K562 (cell line): Measurements from ENCODE around the gene BORCS5. TPM values are rescaled to one million over a fixed set of nuclear protein-coding genes. Genes with fewer than 3 reads are reported as not detected.

Source experiments
- KDM1A ChIP-seq, 2 experiments: fragments of 450-650 bp; IDR thresholded peaks; 2 replicates each; pipeline ENCODE4 v1.6.1; 2016; ENCODE audit warnings: mild to moderate bottlenecking in 2 of 2
- PHF20 ChIP-seq: fragments of 450-650 bp; IDR thresholded peaks from 2 replicates; pipeline ENCODE4 v1.6.1; 2018; ENCODE audit not compliant: partially characterized antibody
- RFX1 ChIP-seq: fragments of 450-650 bp; IDR thresholded peaks from 2 replicates; pipeline ENCODE4 v1.6.1; 2016; ENCODE audit warnings: mild to moderate bottlenecking, moderate library complexity
- SAP30 ChIP-seq: fragments of 200-600 bp; sonication (generic); IDR thresholded peaks from 2 replicates; pipeline ENCODE4 v1.6.1; 2012; ENCODE audit warnings: borderline replicate concordance, low read depth, mild to moderate bottlenecking, moderate library complexity, low read length, control low read depth, inconsistent platforms; ENCODE audit not compliant: insufficient read depth, poor library complexity, severe bottlenecking
- TCF7L2 ChIP-seq: fragments of 150-350 bp; IDR thresholded peaks from 2 replicates; pipeline ENCODE4 v1.6.1; 2016; ENCODE audit warnings: low read depth, mild to moderate bottlenecking, low read length, moderate library complexity
- TFAM ChIP-seq: fragments of 250-450 bp; sonication (Bioruptor Pico); conservative IDR thresholded peaks from 2 replicates; pipeline ENCODE4 v1.5.0; 2021; ENCODE audit warnings: mild to moderate bottlenecking, moderate library complexity
- ZNF274 ChIP-seq: IDR thresholded peaks from 2 replicates; pipeline ENCODE4 v1.6.1; 2011; ENCODE audit warnings: low read depth, mild to moderate bottlenecking, low read length, moderate library complexity, borderline replicate concordance
- polyA plus RNA-seq, 8 experiments: library from polyadenylated mRNA; depleted of rRNA in 4 of 8; stranded (reverse) in 5 of 8; unstranded in 3 of 8; fragments of >200 nt; fragmentation: Nextera tagmentation in 2 of 8; fragmentation: Illumina TruSeq in 1 of 8; extraction: Ambion mirVana in 2 of 8; extraction: Trizol in 1 of 8; gene quantifications; 2 replicates each; pipeline versions ENCODE4 v1.2.1 to v1.2.3, GENCODE V29; 2011 to 2014; ENCODE audit warnings: inconsistent platforms in 1 of 8, missing spikeins in 1 of 8
- total RNA-seq, 7 experiments: library from RNA; depleted of rRNA in 6 of 7; stranded (reverse); fragments of >200 nt in 6 of 7; fragmentation: Illumina TruSeq in 2 of 7; extraction: Trizol in 2 of 7; gene quantifications; 2 replicates each; pipeline versions ENCODE4 v1.2.1 to v1.2.3, GENCODE V29; 2011 to 2021; ENCODE audit warnings: low replicate concordance in 1 of 7
- TF ChIP-seq, protein P1 (sequence below): fragments of 250-450 bp; sonication (Bioruptor Pico); IDR thresholded peaks from 2 replicates; pipeline ENCODE4 v1.5.0; 2021; ENCODE audit warnings: mild to moderate bottlenecking, borderline replicate concordance
- TF ChIP-seq, protein P2 (sequence below): IDR thresholded peaks from 2 replicates; pipeline ENCODE4 v1.6.1; 2016; ENCODE audit warnings: missing genetic modification characterization, missing compliant biosample characterization
- TF ChIP-seq, protein P3 (sequence below): sonication (generic); formaldehyde crosslinking; IDR thresholded peaks from 2 replicates; pipeline ENCODE4 v1.8.1; 2023; ENCODE audit warnings: missing genetic modification reagents, mild to moderate bottlenecking, borderline replicate concordance
- TF ChIP-seq, protein P4 (sequence below), 3 experiments: fragments of 200-800 bp in 1 of 3; sonication (Bioruptor generic) in 1 of 3; sonication (generic) in 1 of 3; formaldehyde crosslinking in 1 of 3; IDR thresholded peaks; 2 replicates each; pipeline versions ENCODE4 v1.6.1 to v1.8.0; 2016 to 2022; ENCODE audit warnings: mild to moderate bottlenecking in 2 of 3, missing compliant biosample characterization in 2 of 3, missing genetic modification characterization in 2 of 3, missing genetic modification reagents in 1 of 3

The BORCS5 gene
- total and polyA plus RNA-seq, 9 of the 15 experiments (the other 6 are each of a cell fraction or from before 2014, with no cell fraction given) = 0.31 to 12.4 (median 6.6) TPM

DNA sequence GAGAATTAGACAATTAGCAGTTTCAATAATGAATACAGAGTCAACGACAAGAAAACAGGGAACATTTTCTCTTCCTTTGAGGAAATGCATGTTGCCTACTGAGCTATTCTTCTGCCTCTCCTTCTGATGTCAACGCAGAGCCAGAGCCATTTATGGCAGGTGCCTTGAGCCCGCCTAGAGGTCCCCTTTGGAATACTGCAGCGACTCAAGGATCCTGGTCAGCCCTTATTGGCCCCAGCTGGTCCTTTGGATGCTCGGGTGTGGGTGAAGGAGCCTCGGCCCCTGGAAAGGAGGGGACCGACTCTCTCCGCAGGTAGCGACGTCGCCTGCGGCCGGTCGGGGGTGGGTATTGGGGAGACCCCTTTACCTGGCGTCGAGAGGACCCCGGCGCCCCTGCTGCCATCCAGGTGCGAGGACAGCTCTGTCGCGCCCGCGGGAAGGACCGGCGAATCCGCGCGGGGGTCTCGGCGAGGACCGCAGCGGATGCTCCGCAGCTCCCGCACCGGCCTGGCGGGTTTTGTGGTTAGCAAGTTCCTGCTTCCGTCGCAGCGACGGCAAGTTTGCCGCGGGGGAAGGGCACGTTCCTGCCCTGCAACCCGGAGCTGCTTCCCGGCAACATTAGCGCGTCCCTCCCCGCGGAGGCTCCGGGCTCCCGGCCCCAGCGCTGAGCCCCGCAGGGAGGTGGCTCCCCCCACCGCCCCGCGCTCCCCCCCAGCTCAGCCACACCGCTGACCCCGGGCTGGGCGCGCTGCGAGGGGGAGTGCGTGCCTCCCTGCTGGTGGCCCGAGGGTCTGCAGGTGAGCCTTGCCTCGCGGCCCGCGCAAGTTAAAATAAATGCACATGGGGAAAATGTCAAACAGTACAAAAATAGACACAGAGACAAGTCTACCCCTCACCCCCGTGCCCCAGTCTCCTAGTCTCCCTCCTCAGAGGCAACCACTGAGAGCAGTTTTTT lies 6.9 kb upstream of the BORCS5 start, which contains the start of gene MANSC1 (continued):
- TF ChIP-seq, protein P1, sequence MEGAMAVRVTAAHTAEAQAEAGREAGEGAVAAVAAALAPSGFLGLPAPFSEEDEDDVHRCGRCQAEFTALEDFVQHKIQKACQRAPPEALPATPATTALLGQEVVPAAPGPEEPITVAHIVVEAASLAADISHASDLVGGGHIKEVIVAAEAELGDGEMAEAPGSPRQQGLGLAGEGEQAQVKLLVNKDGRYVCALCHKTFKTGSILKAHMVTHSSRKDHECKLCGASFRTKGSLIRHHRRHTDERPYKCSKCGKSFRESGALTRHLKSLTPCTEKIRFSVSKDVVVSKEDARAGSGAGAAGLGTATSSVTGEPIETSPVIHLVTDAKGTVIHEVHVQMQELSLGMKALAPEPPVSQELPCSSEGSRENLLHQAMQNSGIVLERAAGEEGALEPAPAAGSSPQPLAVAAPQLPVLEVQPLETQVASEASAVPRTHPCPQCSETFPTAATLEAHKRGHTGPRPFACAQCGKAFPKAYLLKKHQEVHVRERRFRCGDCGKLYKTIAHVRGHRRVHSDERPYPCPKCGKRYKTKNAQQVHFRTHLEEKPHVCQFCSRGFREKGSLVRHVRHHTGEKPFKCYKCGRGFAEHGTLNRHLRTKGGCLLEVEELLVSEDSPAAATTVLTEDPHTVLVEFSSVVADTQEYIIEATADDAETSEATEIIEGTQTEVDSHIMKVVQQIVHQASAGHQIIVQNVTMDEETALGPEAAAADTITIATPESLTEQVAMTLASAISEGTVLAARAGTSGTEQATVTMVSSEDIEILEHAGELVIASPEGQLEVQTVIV = no peak
- TF ChIP-seq, protein P2, sequence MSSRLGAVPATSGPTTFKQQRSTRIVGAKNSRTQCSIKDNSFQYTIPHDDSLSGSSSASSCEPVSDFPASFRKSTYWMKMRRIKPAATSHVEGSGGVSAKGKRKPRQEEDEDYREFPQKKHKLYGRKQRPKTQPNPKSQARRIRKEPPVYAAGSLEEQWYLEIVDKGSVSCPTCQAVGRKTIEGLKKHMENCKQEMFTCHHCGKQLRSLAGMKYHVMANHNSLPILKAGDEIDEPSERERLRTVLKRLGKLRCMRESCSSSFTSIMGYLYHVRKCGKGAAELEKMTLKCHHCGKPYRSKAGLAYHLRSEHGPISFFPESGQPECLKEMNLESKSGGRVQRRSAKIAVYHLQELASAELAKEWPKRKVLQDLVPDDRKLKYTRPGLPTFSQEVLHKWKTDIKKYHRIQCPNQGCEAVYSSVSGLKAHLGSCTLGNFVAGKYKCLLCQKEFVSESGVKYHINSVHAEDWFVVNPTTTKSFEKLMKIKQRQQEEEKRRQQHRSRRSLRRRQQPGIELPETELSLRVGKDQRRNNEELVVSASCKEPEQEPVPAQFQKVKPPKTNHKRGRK (tag) = no peak
- TF ChIP-seq TCF7L2 (no peak), KDM1A (IDR thresholded peaks at IDR 0.05) (no peak), ZNF274 (no peak), TFAM (CRISPR knock-in tag) (no peak), RFX1 (no peak), SAP30 (peak; percentile 7), PHF20 (peak; percentile 50)
- TF ChIP-seq, protein P3, sequence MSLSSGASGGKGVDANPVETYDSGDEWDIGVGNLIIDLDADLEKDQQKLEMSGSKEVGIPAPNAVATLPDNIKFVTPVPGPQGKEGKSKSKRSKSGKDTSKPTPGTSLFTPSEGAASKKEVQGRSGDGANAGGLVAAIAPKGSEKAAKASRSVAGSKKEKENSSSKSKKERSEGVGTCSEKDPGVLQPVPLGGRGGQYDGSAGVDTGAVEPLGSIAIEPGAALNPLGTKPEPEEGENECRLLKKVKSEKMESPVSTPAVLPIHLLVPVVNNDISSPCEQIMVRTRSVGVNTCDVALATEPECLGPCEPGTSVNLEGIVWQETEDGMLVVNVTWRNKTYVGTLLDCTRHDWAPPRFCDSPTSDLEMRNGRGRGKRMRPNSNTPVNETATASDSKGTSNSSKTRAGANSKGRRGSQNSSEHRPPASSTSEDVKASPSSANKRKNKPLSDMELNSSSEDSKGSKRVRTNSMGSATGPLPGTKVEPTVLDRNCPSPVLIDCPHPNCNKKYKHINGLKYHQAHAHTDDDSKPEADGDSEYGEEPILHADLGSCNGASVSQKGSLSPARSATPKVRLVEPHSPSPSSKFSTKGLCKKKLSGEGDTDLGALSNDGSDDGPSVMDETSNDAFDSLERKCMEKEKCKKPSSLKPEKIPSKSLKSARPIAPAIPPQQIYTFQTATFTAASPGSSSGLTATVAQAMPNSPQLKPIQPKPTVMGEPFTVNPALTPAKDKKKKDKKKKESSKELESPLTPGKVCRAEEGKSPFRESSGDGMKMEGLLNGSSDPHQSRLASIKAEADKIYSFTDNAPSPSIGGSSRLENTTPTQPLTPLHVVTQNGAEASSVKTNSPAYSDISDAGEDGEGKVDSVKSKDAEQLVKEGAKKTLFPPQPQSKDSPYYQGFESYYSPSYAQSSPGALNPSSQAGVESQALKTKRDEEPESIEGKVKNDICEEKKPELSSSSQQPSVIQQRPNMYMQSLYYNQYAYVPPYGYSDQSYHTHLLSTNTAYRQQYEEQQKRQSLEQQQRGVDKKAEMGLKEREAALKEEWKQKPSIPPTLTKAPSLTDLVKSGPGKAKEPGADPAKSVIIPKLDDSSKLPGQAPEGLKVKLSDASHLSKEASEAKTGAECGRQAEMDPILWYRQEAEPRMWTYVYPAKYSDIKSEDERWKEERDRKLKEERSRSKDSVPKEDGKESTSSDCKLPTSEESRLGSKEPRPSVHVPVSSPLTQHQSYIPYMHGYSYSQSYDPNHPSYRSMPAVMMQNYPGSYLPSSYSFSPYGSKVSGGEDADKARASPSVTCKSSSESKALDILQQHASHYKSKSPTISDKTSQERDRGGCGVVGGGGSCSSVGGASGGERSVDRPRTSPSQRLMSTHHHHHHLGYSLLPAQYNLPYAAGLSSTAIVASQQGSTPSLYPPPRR (CRISPR knock-in tag) = no peak
- TF ChIP-seq, protein P4, sequence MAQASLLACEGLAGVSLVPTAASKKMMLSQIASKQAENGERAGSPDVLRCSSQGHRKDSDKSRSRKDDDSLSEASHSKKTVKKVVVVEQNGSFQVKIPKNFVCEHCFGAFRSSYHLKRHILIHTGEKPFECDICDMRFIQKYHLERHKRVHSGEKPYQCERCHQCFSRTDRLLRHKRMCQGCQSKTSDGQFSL (CRISPR knock-in tag; IDR thresholded peaks at IDR 0.05) = peak; percentile 83
- TF ChIP-seq, protein P4 (tag; IDR thresholded peaks at IDR 0.05) = peak in 1 of 2 experiments; percentile 81; a peak in 2 of 4 replicates
